DMS114 treated with DMSO at 0.1 percent for 48 hours (cell line): Measurements from ENCODE around the gene ARHGEF1.
"Not testable (repeated sequence)": the region's sequence is repeated elsewhere in the genome, so short reads cannot be mapped to it uniquely, and the experiment has no call there.

Experiments
- DNase-seq: peaks from one replicate; lab custom pipeline; 2025; ENCODE audit not compliant: unreplicated experiment; lab: John Stamatoyannopoulos, UW

The ARHGEF1 gene

DNA sequence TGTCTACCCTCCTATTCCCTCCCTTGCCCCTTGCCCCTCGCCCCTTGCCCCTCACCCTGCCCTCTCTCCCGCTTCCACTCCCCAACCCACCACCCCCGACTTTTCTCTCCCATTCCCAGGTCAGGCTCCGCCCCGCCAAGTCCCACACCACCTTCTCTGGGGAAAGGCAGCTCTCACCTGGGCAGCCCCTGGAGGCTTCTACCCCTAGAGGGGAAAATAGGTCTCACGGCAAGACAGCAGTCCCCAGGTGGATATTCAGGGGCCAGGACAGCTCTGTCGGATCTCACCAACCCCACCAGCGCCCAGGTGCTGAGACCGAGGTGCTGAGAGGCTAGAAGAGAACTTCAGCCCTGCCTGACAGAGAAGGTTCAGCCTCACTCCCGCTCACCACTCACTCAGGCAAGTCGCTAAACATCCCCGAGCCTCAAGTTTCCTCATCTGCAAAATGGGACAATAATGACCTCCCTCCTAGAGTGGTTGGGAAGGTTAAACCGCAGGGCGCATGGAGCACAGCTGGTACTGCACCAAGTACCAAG is 46.6 kb downstream of the ARHGEF1 start:
- DNase-seq: no peak

GRCh38 chr19:41930322-41930722 is 47.3 kb downstream of the ARHGEF1 start:
- DNase-seq: no peak

DNA sequence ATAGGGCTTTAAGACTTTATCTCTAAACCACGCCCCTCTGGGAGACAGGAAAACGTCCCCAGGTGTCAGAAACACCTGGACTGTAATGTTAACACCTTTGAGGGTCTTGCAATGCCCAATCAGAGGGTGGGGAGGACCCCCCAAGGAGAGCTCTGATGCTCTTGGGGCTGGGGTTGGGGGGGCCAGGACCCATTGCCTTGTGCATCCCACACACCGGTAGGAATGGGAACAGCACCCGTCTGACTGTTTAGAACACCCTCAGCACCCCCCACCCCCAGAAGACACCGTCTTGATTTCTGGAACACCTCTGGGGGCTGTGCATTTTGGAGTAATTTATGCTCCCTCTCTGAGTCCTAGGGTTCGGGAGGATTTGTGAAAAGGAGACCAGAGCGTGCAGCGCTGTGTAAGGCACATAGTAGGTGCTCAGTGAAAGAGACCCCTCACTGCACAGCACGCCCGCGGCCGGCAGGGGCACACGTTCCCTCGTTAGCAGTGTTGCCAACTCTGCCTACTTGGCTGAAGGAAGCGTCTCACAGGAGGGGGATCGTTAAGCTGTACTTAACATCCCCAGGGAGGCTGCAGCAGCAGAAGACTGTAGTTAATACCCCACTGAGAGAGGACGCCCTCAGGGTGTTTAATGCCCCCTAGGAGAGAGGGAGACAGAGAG is 48.1 kb downstream of the ARHGEF1 start:
- no peak for DNase-seq

DNA sequence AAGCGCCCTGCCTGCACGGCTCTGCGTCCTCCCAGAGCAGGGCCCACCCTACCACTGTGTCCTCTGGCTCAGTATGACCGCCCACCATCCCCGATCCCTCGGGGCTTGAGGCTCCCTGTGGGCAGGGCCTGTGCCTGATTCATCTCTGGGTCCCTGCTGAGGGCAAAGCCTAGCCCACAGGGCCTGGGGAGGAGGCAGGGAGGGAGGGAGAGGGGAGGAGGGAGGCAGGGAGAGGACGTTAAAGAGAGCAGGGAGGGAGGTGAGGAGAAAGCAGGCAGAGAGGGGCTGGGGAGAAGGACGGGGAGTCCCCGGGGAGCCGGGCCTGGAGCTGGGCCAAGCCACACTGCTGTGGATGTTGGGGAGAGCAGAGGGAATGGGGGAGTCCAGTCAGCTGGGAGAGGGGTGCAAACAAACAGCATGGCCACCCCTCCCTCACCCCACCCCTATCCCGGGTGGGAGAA is 49.3 kb downstream of the ARHGEF1 start:
- DNase-seq: no peak

DNA sequence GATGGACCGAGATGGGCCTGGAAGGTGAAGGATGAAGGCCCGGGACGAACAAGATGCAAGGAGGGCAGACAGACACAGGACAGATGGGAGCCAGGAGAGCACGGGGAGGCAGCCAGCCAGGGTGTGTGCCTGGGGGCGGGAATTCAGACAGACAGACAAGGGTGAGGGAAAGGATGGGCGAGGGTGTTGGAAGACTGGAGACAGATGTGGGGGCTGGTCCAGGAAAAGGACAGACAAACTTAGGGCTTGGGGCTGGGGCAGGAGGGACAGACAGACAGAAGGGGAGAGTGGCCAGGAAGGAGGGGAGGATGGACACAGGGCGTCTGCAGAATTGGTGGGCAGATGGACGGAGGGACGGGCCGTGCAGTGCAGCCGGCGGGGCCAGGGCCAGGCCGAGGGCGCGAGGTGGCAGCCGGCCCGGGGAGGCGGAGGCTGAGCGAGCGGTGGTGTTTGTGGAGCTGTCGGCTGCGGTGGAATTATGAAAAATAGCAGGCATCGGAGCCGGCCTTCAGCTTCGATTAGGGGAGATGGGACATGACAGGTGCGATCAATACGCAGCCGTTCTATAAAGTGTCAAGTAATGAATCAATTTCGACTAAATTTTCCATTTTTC is 49.8 kb downstream of the ARHGEF1 start:
- no peak for DNase-seq

GRCh38 chr19:41933693-41934426 is 50.9 kb downstream of the ARHGEF1 start:
- DNase-seq: no peak

DNA sequence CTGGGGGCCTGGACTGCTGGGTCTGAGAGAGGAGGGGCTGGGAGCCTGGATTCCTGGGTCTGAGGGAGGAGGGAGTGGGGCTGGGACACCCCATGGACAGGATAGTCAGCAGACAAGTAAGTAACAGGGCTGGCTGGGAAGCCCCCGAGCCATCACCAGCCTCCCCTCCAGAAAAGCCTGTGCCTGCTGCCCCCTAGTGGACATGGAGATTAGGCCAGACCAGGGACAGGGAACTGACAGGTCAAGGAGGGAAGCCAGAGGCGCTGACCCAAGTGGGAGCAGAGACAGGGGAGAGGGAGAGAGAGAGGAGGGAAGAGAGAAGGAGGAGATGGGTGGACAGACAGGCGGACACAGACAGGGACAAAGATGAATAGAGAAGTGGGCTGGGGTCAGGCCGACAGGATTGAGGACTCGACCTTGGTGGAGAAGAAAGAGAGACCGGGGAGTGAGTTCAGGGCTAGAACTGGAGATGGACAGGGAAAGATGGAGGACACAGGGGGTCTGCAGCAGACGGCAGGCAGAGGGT is 51.9 kb downstream of the ARHGEF1 start:
- DNase-seq: peak; percentile 61

GRCh38 chr19:41935760-41936415 is 52.9 kb downstream of the ARHGEF1 start:
- DNase-seq: no peak

GRCh38 chr19:41936416-41936850 is 53.4 kb downstream of the ARHGEF1 start:
- DNase-seq: no peak

DNA sequence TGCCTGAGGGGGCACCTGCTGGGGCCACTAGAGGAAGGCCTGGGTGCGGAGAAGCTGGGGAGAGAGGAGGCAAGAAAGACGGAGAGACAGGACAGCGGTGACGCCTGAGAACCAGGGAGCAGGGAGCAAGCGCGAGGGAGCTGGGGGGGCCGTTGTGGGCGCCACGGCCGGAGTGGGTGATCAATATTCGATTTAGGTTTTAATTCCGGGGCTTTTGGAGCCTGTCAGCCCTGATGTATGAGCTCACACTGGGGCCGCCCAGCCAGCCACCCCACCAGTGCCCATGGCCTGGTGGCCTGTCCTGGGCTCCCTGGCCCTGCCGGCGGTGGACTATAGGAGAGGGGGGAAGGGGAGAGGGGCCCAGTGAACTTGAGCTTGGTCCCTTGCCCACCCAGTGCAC is 54.0 kb downstream of the ARHGEF1 start:
- no peak for DNase-seq

DNA sequence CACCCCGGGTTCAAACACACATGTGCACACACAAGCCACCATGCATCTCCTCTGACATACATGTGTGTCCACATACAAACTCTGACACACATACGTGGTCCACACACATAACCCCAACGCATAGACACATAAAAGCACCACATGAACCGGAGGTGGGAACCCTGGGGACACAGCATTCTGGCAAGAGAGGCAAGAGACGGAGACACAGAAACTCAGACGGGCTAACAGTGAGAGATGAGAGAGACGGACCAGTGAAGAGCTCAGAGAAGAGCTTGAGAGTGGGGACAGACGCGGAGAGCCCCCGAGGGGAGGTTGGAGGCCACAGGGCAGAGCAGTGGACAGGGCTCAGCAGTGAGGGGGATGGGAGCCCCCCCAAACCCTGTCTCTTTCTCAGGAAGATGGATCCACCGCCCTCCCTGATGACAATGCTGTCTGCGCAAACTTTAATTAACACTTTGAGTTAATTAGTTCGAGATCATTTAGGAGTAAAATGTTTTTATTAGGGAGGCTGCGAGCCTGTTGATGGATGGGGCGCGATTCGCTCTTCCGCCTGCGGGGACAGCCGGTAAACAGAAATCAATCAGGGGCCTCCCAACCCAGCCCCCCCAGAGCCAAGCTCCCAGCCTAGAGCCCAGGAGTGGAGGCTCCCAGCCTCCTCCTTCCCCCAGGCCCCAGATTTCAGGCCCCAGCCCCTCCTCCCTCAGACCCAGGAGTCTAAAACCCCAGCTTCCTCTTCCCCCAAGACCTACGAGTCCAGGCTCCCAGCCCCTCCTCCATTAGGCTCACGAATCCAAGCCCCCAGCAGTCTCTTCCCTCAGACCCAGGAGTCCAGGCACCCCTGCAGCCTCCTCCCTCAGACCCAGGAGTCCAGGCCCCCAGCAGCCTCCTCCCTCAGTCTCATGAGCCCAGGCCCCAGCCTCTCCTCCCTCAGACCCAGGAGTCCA is 54.8 kb downstream of the ARHGEF1 start:
- DNase-seq: no peak

DNA sequence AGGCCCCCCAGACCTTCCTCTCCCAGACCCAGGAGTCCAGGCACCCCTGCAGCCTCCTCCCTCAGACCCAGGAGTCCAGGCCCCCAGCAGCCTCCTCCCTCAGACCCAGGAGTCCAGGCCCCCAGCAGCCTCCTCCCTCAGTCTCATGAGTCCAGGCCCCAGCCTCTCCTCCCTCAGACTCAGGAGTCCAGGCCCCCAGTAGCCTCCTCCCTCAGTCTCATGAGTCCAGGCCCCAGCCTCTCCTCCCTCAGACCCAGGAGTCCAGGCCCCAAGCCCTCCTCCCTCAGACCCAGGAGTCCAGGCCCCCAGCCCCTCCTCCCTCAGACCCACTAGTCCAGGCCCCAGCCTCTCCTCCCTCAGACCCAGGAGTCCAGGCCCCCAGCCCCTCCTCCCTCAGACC is 56.2 kb downstream of the ARHGEF1 start:
- not testable (repeated sequence) for DNase-seq

DNA sequence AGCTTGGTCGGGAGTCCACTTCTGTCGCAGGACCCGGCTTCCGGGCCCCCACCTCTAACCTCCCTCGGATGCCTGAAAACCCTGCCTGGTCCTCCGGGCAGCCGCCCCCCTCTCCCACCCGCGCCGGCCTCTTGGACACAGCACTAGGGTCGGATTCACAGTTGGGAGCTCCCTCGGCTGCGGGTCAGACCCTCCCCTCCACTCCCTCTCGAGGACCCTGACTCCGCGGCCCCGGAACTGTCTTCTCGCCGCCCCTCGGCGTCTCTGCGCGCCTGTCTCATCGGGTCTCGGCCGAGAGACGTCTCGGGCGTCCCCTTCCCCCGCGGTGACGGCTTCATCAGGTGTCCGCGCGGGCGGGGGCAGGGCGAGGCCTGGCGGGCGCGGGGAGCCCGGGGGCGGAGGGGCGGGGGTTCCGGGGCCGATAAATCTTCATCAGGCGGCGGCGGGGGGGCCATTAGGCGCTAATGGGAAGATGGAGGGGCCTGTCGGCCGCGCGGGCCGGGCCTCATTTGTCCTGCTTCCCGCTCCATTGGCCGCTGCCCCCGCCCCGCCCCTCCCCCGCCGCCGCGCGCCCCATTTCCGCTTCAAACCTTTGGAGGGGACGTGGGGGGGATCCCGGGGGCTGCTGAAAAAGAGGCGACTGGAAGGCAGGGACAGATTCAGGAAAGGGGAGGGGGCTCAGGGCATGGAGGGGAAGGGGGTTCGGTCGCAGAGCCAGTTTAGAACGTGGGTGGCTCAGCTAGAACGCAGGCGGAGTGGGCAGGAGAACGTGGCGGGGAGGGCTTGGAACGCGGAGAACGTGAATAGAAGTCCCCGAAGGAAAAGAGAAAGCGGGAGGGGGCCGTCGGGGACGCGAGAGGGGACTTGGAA is 57.1 kb downstream of the ARHGEF1 start:
- no peak for DNase-seq

DNA sequence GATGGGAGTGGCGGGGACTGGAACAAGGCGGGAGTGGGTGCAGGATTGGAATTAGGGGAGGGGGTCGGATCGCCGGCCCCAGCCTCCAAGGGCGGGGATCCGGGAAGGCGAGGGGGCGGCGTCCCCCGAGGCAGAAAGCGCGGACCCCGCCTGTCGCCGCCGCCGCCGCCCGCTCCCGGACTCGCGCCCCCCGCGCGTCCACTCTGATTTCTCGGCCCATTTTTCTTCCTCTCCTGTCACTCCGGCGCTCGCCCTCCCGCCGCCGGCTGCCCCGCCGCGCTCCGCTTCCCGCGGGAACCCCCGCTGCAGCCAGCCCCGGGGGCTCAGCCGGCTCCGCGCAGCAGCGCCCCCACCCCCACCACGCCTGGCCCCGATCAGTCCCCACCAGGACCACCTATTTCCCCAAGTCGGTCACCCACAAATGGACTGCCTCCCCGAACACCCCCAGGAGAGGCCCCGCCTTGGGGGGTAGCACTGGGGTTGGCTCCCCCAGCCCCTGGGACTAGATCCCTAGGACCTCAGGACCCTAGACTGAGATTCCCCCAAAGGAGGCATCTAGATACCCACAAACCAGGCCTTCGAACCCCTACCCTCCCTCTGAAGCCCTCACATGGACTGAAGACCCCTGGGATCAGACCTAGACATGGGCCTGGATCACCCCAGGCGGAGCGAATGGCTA is 57.9 kb downstream of the ARHGEF1 start:
- DNase-seq: no peak

DNA sequence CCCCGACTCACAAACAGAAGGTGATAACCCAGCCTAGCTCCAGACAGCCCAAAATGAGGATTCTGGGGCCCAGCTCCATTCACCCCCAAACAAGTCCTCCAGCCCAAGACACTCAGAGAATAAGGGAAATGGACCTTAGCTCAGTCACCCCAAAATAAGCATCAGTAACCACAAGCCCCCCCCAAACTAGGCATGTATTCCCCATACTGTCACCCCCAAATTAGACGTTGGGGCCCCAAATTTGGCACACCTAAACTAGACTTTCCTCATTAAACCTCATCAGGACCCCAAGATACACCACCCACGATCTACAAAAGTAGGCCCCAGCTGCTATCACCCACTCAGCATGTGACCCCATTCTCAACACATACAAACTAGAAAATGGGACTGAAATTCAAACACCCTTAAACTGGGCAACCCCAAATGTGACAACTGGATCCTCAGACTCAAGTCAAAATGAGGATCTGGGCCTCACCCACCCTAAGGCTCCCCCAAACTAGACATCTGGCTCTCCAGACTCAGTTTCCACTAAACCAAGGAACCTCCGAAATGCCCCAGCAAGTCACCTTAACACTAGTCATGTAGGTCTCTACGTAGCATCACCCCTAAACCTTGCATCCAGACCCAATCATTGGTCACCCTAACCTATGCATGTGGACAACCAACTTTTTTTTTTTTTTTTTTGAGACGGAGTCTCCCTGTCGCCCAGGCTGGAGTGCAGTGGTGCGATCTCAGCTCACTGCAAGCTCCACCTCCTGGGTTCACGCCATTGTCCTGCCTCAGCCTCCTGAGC is 58.6 kb downstream of the ARHGEF1 start:
- DNase-seq: no peak

GRCh38 chr19:41944336-41944735 is 61.4 kb downstream of the ARHGEF1 start:
- DNase-seq: no peak

GRCh38 chr19:41945135-41945766 is 62.3 kb downstream of the ARHGEF1 start:
- DNase-seq: no peak
